ENCODE results near the gene CSNK1G1.
A peak's percentile ranks its signal among the peaks of the same experiment; 100 is the strongest.
"Not testable (repeated sequence)": the region's sequence is repeated elsewhere in the genome, so short reads cannot be mapped to it uniquely, and the experiment has no call there.

The CSNK1G1 gene

GRCh38 chr15:64355944-64356709, at the start of gene CSNK1G1:
Gene CSNK1G1 (minus strand): TSS chr15:64356173. CDS start chr15:64300499, 55,674 bp downstream.
- peak; percentile 98 for DNase-seq

- no peak for DNase-seq
Measured at GRCh38 chr15:64400583-64400982, 44.6 kb upstream of the CSNK1G1 start.

- no peak for DNase-seq
Measured at GRCh38 chr15:64398575-64398974, 42.6 kb upstream of the CSNK1G1 start.

- no peak for DNase-seq
Measured at GRCh38 chr15:64396789-64397188, 40.8 kb upstream of the CSNK1G1 start.

- DNase-seq, result not testable (repeated sequence)
Measured at GRCh38 chr15:64392471-64392870, 36.5 kb upstream of the CSNK1G1 start.

GRCh38 chr15:64389036-64389435, 33.1 kb upstream of the CSNK1G1 start:
- no peak for DNase-seq

GRCh38 chr15:64387562-64388168, 31.7 kb upstream of the CSNK1G1 start, which contains the start of gene TRIP4:
Gene TRIP4 (plus strand): TSS chr15:64387836. CDS start chr15:64387864, 28 bp downstream.
- DNase-seq, result peak; percentile 97

- DNase-seq, result no peak
Measured at GRCh38 chr15:64386291-64386690, 30.3 kb upstream of the CSNK1G1 start.

- no peak for DNase-seq
Measured at GRCh38 chr15:64383760-64384159, 27.8 kb upstream of the CSNK1G1 start.

- peak; percentile 99 for DNase-seq
Measured at GRCh38 chr15:64381000-64381751, 25.2 kb upstream of the CSNK1G1 start, which contains the start of gene PCLAF. Gene PCLAF (minus strand): TSS chr15:64381441. CDS start chr15:64381371, 70 bp downstream.

GRCh38 chr15:64380130-64380870, 24.3 kb upstream of the CSNK1G1 start:
- not testable (repeated sequence) for DNase-seq

GRCh38 chr15:64379216-64379960, 23.4 kb upstream of the CSNK1G1 start:
- peak; percentile 41 for DNase-seq

- DNase-seq, result no peak
Measured at GRCh38 chr15:64373360-64373759, 17.4 kb upstream of the CSNK1G1 start.

- DNase-seq, result not testable (repeated sequence)
Measured at GRCh38 chr15:64371383-64371782, 15.4 kb upstream of the CSNK1G1 start.

- peak; percentile 30 for DNase-seq
Measured at GRCh38 chr15:64369078-64369607, 13.2 kb upstream of the CSNK1G1 start.

GRCh38 chr15:64361259-64361658, 5.3 kb upstream of the CSNK1G1 start:
- no peak for DNase-seq

GRCh38 chr15:64356710-64357040, 702 bp upstream of the CSNK1G1 start:
- no peak for DNase-seq

GRCh38 chr15:64355348-64355943, 527 bp downstream of the CSNK1G1 start:
- DNase-seq, result peak; percentile 33

GRCh38 chr15:64354688-64355344, 1.2 kb downstream of the CSNK1G1 start:
- no peak for DNase-seq

- DNase-seq, result peak; percentile 54
Measured at GRCh38 chr15:64351265-64351664, 4.7 kb downstream of the CSNK1G1 start.

GRCh38 chr15:64349375-64349774, 6.6 kb downstream of the CSNK1G1 start:
- no peak for DNase-seq

Measured in EL (cell line).